HG03575 (cell line): ENCODE data around the gene TOR2A.
"Not testable (repeated sequence)": the region's sequence is repeated elsewhere in the genome, so short reads cannot be mapped to it uniquely, and the experiment has no call there.

ENCODE experiments used
- ATAC-seq: cut with Tn5 transposase; IDR thresholded peaks from one replicate; pipeline ENCODE4 v1.9.1; 2021; ENCODE audit not compliant: unreplicated experiment, insufficient number of reproducible peaks, low FRiP score; ENCODE audit errors: extremely low read depth

The TOR2A gene

GRCh38 chr9:127734747-127735529 is at the start of gene TOR2A:
Gene TOR2A, minus strand, starts transcription at chr9:127735294. Its CDS starts 24 bp downstream, at chr9:127735270.
- peak; percentile 53 for ATAC-seq

- ATAC-seq, result no peak
Measured at GRCh38 chr9:127783111-127784008, 48.3 kb upstream of the TOR2A start.

- no peak for ATAC-seq
Measured at GRCh38 chr9:127781806-127782205, 46.7 kb upstream of the TOR2A start.

- not testable (repeated sequence) for ATAC-seq
Measured at GRCh38 chr9:127780909-127781308, 45.8 kb upstream of the TOR2A start.

GRCh38 chr9:127780126-127780885 is 45.2 kb upstream of the TOR2A start:
- ATAC-seq, result no peak

GRCh38 chr9:127779136-127779981 is 44.3 kb upstream of the TOR2A start:
- ATAC-seq, result no peak

GRCh38 chr9:127778280-127779135 is 43.4 kb upstream of the TOR2A start, which contains the start of gene SH2D3C:
Gene SH2D3C, minus strand, starts transcription at chr9:127778666. Its CDS starts 39 bp downstream, at chr9:127778627.
- no peak for ATAC-seq

- no peak for ATAC-seq
Measured at GRCh38 chr9:127777368-127777980, 42.4 kb upstream of the TOR2A start.

GRCh38 chr9:127776924-127777289 is 41.8 kb upstream of the TOR2A start:
- ATAC-seq, result no peak

GRCh38 chr9:127776195-127776923 is 41.3 kb upstream of the TOR2A start:
- ATAC-seq, result no peak

GRCh38 chr9:127773981-127774380 is 38.9 kb upstream of the TOR2A start:
- ATAC-seq, result no peak

GRCh38 chr9:127773272-127773671 is 38.2 kb upstream of the TOR2A start:
- no peak for ATAC-seq

GRCh38 chr9:127772603-127773002 is 37.5 kb upstream of the TOR2A start:
- ATAC-seq, result no peak

GRCh38 chr9:127771570-127772189 is 36.6 kb upstream of the TOR2A start:
- ATAC-seq, result no peak

GRCh38 chr9:127770905-127771569 is 35.9 kb upstream of the TOR2A start:
- ATAC-seq, result no peak

GRCh38 chr9:127770583-127770904 is 35.5 kb upstream of the TOR2A start:
- no peak for ATAC-seq
